IMR-90 (cell line): Measurements from ENCODE around the gene DSCAML1. TPM values are rescaled to one million over a fixed set of nuclear protein-coding genes. Genes with fewer than 3 reads are reported as not detected.

Experiments used
- ATAC-seq: fragments of 200-7000 bp; cut with Tn5 transposase; 2 replicates; pipeline ENCODE4 v1.9.1; 2020; ENCODE audit warnings: low read depth, mild to moderate bottlenecking, moderate library complexity
- BruUV-seq: library from RNA; stranded (reverse); fragments of 400-500 nt; replicated peaks from 2 replicates; lab custom pipeline; 2021; lab: Mats Ljungman, UMichigan
- CTCF ChIA-PET: fragments of 300-600 bp; formaldehyde crosslinking; extraction: SDS; loops from one replicate; lab custom pipeline; 2021; ENCODE audit warnings: antibody characterized with exemption; lab: Yijun Ruan, JAX
- POLR2A ChIA-PET: fragments of 300-600 bp; sonication (Branson Sonifier 250); formaldehyde crosslinking; loops from one replicate; lab custom pipeline; 2022; ENCODE audit warnings: antibody characterized with exemption; ENCODE audit not compliant: unreplicated experiment; lab: Charles Lee
- DNase-seq: peaks from one replicate; pipeline ENCODE4 v3.0.0; 2013
- H2AFZ ChIP-seq: replicated peaks from 2 replicates; pipeline ENCODE3; 2013; ENCODE audit warnings: low read length, mild to moderate bottlenecking; ENCODE audit not compliant: poor library complexity
- H2AK5ac ChIP-seq: 2 replicates; pipeline ENCODE4 v1.6.1; 2013; ENCODE audit warnings: low read depth, low read length, inconsistent platforms
- H2AK9ac ChIP-seq: replicated peaks from 2 replicates; pipeline ENCODE3; 2013; ENCODE audit warnings: mild to moderate bottlenecking, low read depth, low read length, moderate library complexity; ENCODE audit not compliant: poor library complexity
- H2BK120ac ChIP-seq: 2 replicates; pipeline ENCODE4 v1.6.1; 2013; ENCODE audit warnings: low read depth, low read length, inconsistent platforms
- H2BK15ac ChIP-seq: 3 replicates; pipeline ENCODE4 v1.6.1; 2013; ENCODE audit warnings: low read depth, low read length, inconsistent platforms
- H2BK20ac ChIP-seq: 2 replicates; pipeline ENCODE4 v1.6.1; 2013; ENCODE audit warnings: low read depth, mild to moderate bottlenecking, inconsistent platforms, low read length, moderate library complexity
- H2BK5ac ChIP-seq: 2 replicates; pipeline ENCODE4 v1.6.1; 2013; ENCODE audit warnings: mild to moderate bottlenecking, low read depth, low read length, inconsistent platforms; ENCODE audit not compliant: poor library complexity, severe bottlenecking
- H3K14ac ChIP-seq: replicated peaks from 2 replicates; pipeline ENCODE4 v1.6.1; 2013; ENCODE audit warnings: low read depth, low read length, inconsistent platforms
- H3K18ac ChIP-seq: 2 replicates; pipeline ENCODE4 v1.6.1; 2013; ENCODE audit warnings: low read depth, low read length, control low read depth
- H3K23ac ChIP-seq: 2 replicates; pipeline ENCODE4 v1.6.1; 2013; ENCODE audit warnings: low read depth, low read length, inconsistent platforms
- H3K27ac ChIP-seq: 2 replicates; pipeline ENCODE4 v1.5.1; 2013; ENCODE audit warnings: mild to moderate bottlenecking, control low read depth, low read length; ENCODE audit not compliant: insufficient read depth
- H3K27me3 ChIP-seq: 2 replicates; pipeline ENCODE4 v1.6.1; 2013; ENCODE audit warnings: low read length; ENCODE audit not compliant: control insufficient read depth, insufficient read depth
- H3K36me3 ChIP-seq: 2 replicates; pipeline ENCODE4 v1.6.1; 2013; ENCODE audit warnings: low read length, mixed read lengths; ENCODE audit not compliant: control insufficient read depth, insufficient read depth
- H3K4ac ChIP-seq: 2 replicates; pipeline ENCODE4 v1.6.1; 2013; ENCODE audit warnings: low read depth, low read length, inconsistent platforms
- H3K4me1 ChIP-seq: 2 replicates; pipeline ENCODE4 v1.6.1; 2013; ENCODE audit warnings: low read length, mixed read lengths; ENCODE audit not compliant: control insufficient read depth, insufficient read depth
- H3K4me2 ChIP-seq: 2 replicates; pipeline ENCODE4 v1.6.1; 2013; ENCODE audit warnings: low read depth, mild to moderate bottlenecking, control low read depth, low read length, moderate library complexity
- H3K4me3 ChIP-seq: 2 replicates; pipeline ENCODE4 v1.5.1; 2013; ENCODE audit warnings: low read depth, mild to moderate bottlenecking, control low read depth, low read length, moderate library complexity; ENCODE audit not compliant: insufficient read depth
- H3K56ac ChIP-seq: 2 replicates; pipeline ENCODE4 v1.6.1; 2013; ENCODE audit warnings: low read length, inconsistent platforms; ENCODE audit not compliant: insufficient read depth; ENCODE audit errors: extremely low read depth
- H3K79me1 ChIP-seq, 2 experiments: 2 replicates each; pipeline ENCODE4 v1.6.1; 2013; ENCODE audit warnings: low read length in 2 of 2, inconsistent platforms in 1 of 2, low read depth in 1 of 2
- H3K9ac ChIP-seq: 2 replicates; pipeline ENCODE4 v1.6.1; 2013; ENCODE audit warnings: low read depth, low read length, control low read depth
- H3K9me1 ChIP-seq: 2 replicates; pipeline ENCODE4 v1.6.1; 2013; ENCODE audit warnings: low read length, inconsistent platforms; ENCODE audit not compliant: insufficient read depth
- H3K9me3 ChIP-seq: 2 replicates; pipeline ENCODE4 v1.6.1; 2013; ENCODE audit warnings: low read length; ENCODE audit not compliant: control insufficient read depth, insufficient read depth
- H4K20me1 ChIP-seq: 2 replicates; pipeline ENCODE4 v1.6.1; 2013; ENCODE audit warnings: low read length, inconsistent platforms; ENCODE audit not compliant: insufficient read depth
- H4K5ac ChIP-seq: 2 replicates; pipeline ENCODE4 v1.6.1; 2013; ENCODE audit warnings: mild to moderate bottlenecking, low read depth, low read length, control low read depth
- H4K8ac ChIP-seq, 2 experiments: 2 replicates each; pipeline ENCODE4 v1.6.1; 2013; ENCODE audit warnings: low read depth in 2 of 2, low read length in 2 of 2, control low read depth in 1 of 2, inconsistent platforms in 1 of 2
- H4K91ac ChIP-seq: 2 replicates; pipeline ENCODE4 v1.6.1; 2013; ENCODE audit warnings: low read depth, low read length, inconsistent platforms; ENCODE audit not compliant: insufficient read depth
- BHLHE40 ChIP-seq: fragments of 150-350 bp; IDR thresholded peaks from 2 replicates; pipeline ENCODE4 v1.6.1; 2016; ENCODE audit warnings: mild to moderate bottlenecking, low read depth, low read length
- WGBS, 2 experiments: methylation state at CpG; one replicate each; pipeline versions ENCODE4 v1.1.5 to v1.1.7; 2013; ENCODE audit warnings: missing lambda C conversion rate in 2 of 2; ENCODE audit not compliant: insufficient read length in 1 of 2; ENCODE audit errors: extremely low coverage in 2 of 2; 5-methylcytosine and 5-hydroxymethylcytosine counted together
- dilution Hi-C: fragments of 300-500 bp; cut with HindIII; formaldehyde crosslinking; loops from one replicate; pipeline ENCODE4 v1.14.3; 2018; ENCODE audit warnings: low sequenced_read_pairs; ENCODE audit not compliant: unreplicated experiment
- in situ Hi-C: fragments of 300-500 bp; cut with MboI; formaldehyde crosslinking; loops from 3 replicates; pipeline ENCODE4 v1.14.3; 2019; ENCODE audit warnings: low sequenced_read_pairs, inconsistent platforms, mixed read lengths
- intact Hi-C: fragments of 100-400 bp; cut with micrococcal nuclease; formaldehyde crosslinking; loops from 2 replicates; pipeline ENCODE4 v1.10.0; 2022
- polyA plus RNA-seq, 3 experiments: library from polyadenylated mRNA; depleted of rRNA; stranded (reverse); fragments of >200 nt; gene quantifications; 2 replicates each; pipeline ENCODE4 v1.2.3, GENCODE V29; 2012; ENCODE audit warnings: low replicate concordance in 1 of 3
- total RNA-seq: library from RNA; depleted of rRNA; stranded (reverse); fragments of >200 nt; gene quantifications from 2 replicates; pipeline ENCODE4 v1.2.3, GENCODE V29; 2012
- TF ChIP-seq, protein P1 (sequence below): fragments of 150-350 bp; IDR thresholded peaks from 2 replicates; pipeline ENCODE4 v1.6.1; 2017; ENCODE audit warnings: mild to moderate bottlenecking, antibody characterized with exemption, low read length, low read depth

DSCAML1 gene
- total and polyA plus RNA-seq, 2 of the 4 experiments (the other 2 are of a cell fraction) = not detected

GRCh38 chr11:117705866-117706265 is 91.2 kb downstream of the DSCAML1 start:
- ChIA-PET POLR2A (no interaction called here), CTCF (no interaction called here)
- Histone ChIP-seq H2BK15ac (no peak overlapping the region), H3K79me1 (no peaks in the 10 kb centered on the region), H2AK9ac (no peak overlapping the region), H3K4me2 (no peak overlapping the region), H3K4ac (no peak overlapping the region), H3K14ac (no peak overlapping the region), H3K27ac (no peak overlapping the region), H2AK5ac (no peak overlapping the region), H2BK120ac (no peak overlapping the region), H2AFZ (no peak overlapping the region), H2BK20ac (no peak overlapping the region), H3K18ac (no peak overlapping the region), H3K23ac (no peak overlapping the region), H3K9me1 (no peaks in the 10 kb centered on the region), H3K4me1 (no peaks in the 10 kb centered on the region), H4K20me1 (no peaks in the 10 kb centered on the region), H3K9ac (no peak overlapping the region), H2BK5ac (no peak overlapping the region), H3K4me3 (no peak overlapping the region), H3K27me3 (peaks cover 2% of the 10 kb centered on the region; the same call in 1 of the 2 replicates), H4K8ac (no peak overlapping the region), H3K56ac (no peak overlapping the region), H3K9me3 (no peaks in the 10 kb centered on the region), H3K36me3 (no peaks in the 10 kb centered on the region), H4K91ac (no peak overlapping the region), H4K5ac (no peak overlapping the region)
- DNase-seq (no peak), ATAC-seq (no peak)
- no peak for TF ChIP-seq BHLHE40
- TF ChIP-seq, protein P1, sequence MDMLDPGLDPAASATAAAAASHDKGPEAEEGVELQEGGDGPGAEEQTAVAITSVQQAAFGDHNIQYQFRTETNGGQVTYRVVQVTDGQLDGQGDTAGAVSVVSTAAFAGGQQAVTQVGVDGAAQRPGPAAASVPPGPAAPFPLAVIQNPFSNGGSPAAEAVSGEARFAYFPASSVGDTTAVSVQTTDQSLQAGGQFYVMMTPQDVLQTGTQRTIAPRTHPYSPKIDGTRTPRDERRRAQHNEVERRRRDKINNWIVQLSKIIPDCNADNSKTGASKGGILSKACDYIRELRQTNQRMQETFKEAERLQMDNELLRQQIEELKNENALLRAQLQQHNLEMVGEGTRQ = no peak
- in situ Hi-C loops (no loop called here), intact Hi-C loops (no loop called here), dilution Hi-C loops (no loop called here)
- 100% methylated on average over 2 of the region's 6 CpGs; no CpG with 5 or more reads in 1 of the 2 experiments for WGBS, 2 experiments
- BruUV-seq = no TSS peak
